Measurements from ENCODE around the gene KPNA6. TPM values are rescaled to one million over a fixed set of nuclear protein-coding genes. Genes with fewer than 3 reads are reported as not detected.
"Not testable (repeated sequence)": the region's sequence is repeated elsewhere in the genome, so short reads cannot be mapped to it uniquely, and the experiment has no call there.

Gene KPNA6
- polyA plus RNA-seq, 1 experiment, result 26.6 TPM

DNA sequence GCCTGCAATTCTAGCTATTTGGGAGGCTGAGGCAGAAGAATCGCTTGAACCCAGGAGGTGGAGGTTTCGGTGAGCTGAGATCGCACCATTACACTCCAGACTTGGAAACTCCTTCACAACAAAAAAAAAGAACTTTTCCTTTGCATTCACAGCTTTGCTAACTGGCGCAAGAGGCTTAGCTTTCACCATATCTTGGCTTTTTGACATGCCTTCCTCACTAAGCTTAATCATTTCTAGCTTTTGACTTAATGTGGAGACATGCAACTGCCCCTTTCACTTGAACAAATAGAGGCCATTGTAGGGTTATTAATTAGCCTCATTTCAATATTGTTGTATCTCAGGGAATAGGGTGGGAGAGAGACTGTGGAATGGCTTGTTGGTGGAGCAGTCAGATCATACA is 8.7 kb downstream of the KPNA6 start:
- TF ChIP-seq CTCF (IDR thresholded peaks at IDR 0.05; ENCODE audit: insufficient read depth, low read depth, low read length), result no peak
- no peak for DNase-seq (ENCODE audit: low read depth)
- ChIA-PET POLR2A (interaction anchor here (0.7 kb wide), 1 partner anchor 16 kb away, joined by 12 read pairs; no protein-coding TSS in a partner anchor), CTCF (interaction anchor here (1.0 kb wide), 1 partner anchor 17 kb away, joined by 4 read pairs; no protein-coding TSS in a partner anchor)
- Histone ChIP-seq H3K4me3 (ENCODE audit: low read depth, low read length) (no peak overlapping the region), H3K36me3 (ENCODE audit: control insufficient read depth, insufficient read depth, low read length) (no peaks in the 10 kb centered on the region; the same call in 1 of the 2 replicates), H3K27me3 (ENCODE audit: control insufficient read depth, insufficient read depth, low read length) (no peaks in the 10 kb centered on the region)

DNA sequence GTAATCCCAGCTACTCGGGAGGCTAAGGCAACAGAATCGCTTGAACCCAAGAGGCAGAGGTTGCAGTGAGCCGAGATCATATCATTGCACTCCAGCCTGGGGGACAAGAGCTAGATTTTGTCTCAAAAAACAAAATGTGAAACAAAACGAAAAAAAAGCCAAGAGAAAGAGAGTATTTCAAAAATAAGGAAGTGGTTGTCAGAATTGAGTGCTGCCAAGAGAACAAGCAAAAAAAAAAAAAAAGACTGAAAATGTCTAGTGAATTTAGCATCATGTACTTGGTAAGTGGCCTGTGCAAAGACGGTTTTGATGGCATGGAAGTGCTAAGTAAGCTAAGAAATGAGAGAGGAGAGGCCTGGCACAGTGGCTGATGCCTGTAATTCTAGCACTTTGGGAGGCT is 14.3 kb downstream of the KPNA6 start:
- DNase-seq (ENCODE audit: low read depth), result no peak
- H3K36me3 ChIP-seq (ENCODE audit: control insufficient read depth, insufficient read depth, low read length), result no peaks in the 10 kb centered on the region
- no peak for TF ChIP-seq CTCF (IDR thresholded peaks at IDR 0.05; ENCODE audit: insufficient read depth, low read depth, low read length)
- no peak overlapping the region for H3K4me3 ChIP-seq (ENCODE audit: low read depth, low read length)
- POLR2A ChIA-PET, result no interaction called here
- no peaks in the 10 kb centered on the region for H3K27me3 ChIP-seq (ENCODE audit: control insufficient read depth, insufficient read depth, low read length)
- CTCF ChIA-PET, result interaction anchor here (2.7 to 3.9 kb wide), 2 partner anchors 11 to 14 kb away, joined by 10 to 17 read pairs; partner anchors contain the start of gene KPNA6

DNA sequence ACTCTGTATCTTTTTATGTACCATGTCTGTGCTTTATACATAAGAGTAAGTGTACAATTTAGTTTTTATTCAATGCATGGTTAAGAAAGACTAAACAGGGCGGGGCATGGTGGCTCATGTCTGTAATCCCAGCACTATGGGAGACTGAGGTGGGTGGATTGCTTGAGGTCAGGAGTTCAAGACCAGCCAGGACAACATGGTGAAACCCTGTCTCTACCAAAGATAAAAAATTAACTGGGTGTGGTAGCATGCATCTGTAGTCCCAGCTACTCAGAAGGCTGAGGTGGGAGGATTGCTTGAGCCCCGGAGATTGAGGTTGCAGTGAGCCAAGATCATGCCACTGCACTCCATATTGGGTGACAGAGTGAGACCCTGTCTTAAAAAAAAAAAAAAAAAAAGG is 15.5 kb downstream of the KPNA6 start:
- DNase-seq (ENCODE audit: low read depth); H3K4me3 ChIP-seq (ENCODE audit: low read depth, low read length); H3K27me3 ChIP-seq (ENCODE audit: control insufficient read depth, insufficient read depth, low read length); H3K36me3 ChIP-seq (ENCODE audit: control insufficient read depth, insufficient read depth, low read length): not testable (repeated sequence)
- POLR2A ChIA-PET, result interaction anchor here (0.6 kb wide), 1 partner anchor 107 kb away, joined by 3 read pairs; no protein-coding TSS in a partner anchor
- CTCF ChIA-PET, result interaction anchor here (0.6 to 2.7 kb wide), 2 partner anchors 13 to 279 kb away, joined by 3 to 10 read pairs; no protein-coding TSS in a partner anchor

GRCh38 chr1:32125313-32125712 is 17.5 kb downstream of the KPNA6 start:
- no peak for DNase-seq (ENCODE audit: low read depth)
- no peak overlapping the region for H3K4me3 ChIP-seq (ENCODE audit: low read depth, low read length)
- H3K36me3 ChIP-seq (ENCODE audit: control insufficient read depth, insufficient read depth, low read length), result no peaks in the 10 kb centered on the region
- POLR2A ChIA-PET, result no interaction called here
- no peaks in the 10 kb centered on the region for H3K27me3 ChIP-seq (ENCODE audit: control insufficient read depth, insufficient read depth, low read length)
- no peak for TF ChIP-seq CTCF (IDR thresholded peaks at IDR 0.05; ENCODE audit: insufficient read depth, low read depth, low read length)
- CTCF ChIA-PET, result interaction anchor here (1.3 kb wide), 1 partner anchor 16 kb away, joined by 3 read pairs; no protein-coding TSS in a partner anchor

DNA sequence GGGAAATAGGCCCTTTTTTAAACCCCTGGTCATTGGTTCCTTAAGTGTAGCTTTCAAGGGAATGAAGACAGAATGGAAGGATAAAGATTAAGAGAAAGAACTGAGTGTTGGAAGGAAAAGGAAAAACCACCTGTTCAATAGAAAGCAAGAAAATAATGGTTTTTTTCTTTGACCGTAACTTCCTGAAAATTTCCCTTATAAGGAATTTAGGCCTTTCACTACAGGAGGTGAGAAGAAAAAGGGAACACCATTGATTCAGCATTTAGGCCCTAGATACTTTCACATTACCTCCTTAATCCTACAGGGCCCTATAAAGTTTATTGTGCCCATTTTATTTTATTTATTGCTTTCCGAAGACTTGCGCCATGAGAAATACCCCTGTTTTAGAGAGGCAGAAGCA is 18.9 kb downstream of the KPNA6 start:
- H3K36me3 ChIP-seq (ENCODE audit: control insufficient read depth, insufficient read depth, low read length), result no peaks in the 10 kb centered on the region
- DNase-seq (ENCODE audit: low read depth), result no peak
- H3K4me3 ChIP-seq (ENCODE audit: low read depth, low read length), result no peak overlapping the region
- ChIA-PET POLR2A (no interaction called here), CTCF (interaction anchor here (3.5 kb wide), 1 partner anchor 17 kb away, joined by 17 read pairs; the partner anchor contains the start of gene KPNA6)
- no peak for TF ChIP-seq CTCF (IDR thresholded peaks at IDR 0.05; ENCODE audit: insufficient read depth, low read depth, low read length)
- no peaks in the 10 kb centered on the region for H3K27me3 ChIP-seq (ENCODE audit: control insufficient read depth, insufficient read depth, low read length)
